ENCODE measurements around the gene RYR3.

RYR3 gene
- 0 to 0.06 reads per million in 2 experiments for total RNA-seq

GRCh38 chr15:33310481-33311311 is at the start of gene RYR3:
Gene RYR3, plus strand, starts transcription at chr15:33310967. Its CDS starts 79 bp downstream, at chr15:33311046.
- DNase-seq (ENCODE audit: low read depth) = no peak

GRCh38 chr15:33262306-33262705 is 48.5 kb upstream of the RYR3 start:
- DNase-seq (ENCODE audit: low read depth) = no peak

GRCh38 chr15:33277689-33278088 is 33.1 kb upstream of the RYR3 start:
- DNase-seq (ENCODE audit: low read depth) = no peak

GRCh38 chr15:33278816-33279612 is 31.8 kb upstream of the RYR3 start:
- DNase-seq (ENCODE audit: low read depth) = no peak

- no peak for DNase-seq (ENCODE audit: low read depth)
Observed at GRCh38 chr15:33279613-33280205, 31.1 kb upstream of the RYR3 start.

- DNase-seq (ENCODE audit: low read depth) = no peak
Observed at GRCh38 chr15:33282226-33283020, 28.3 kb upstream of the RYR3 start.

- no peak for DNase-seq (ENCODE audit: low read depth)
Observed at GRCh38 chr15:33283576-33283975, 27.2 kb upstream of the RYR3 start.

- DNase-seq (ENCODE audit: low read depth) = no peak
Observed at GRCh38 chr15:33284336-33284735, 26.4 kb upstream of the RYR3 start.

- DNase-seq (ENCODE audit: low read depth) = no peak
Observed at GRCh38 chr15:33292717-33293307, 18.0 kb upstream of the RYR3 start.

- DNase-seq (ENCODE audit: low read depth) = no peak
Observed at GRCh38 chr15:33293713-33294334, 16.9 kb upstream of the RYR3 start.

GRCh38 chr15:33296050-33296449 is 14.7 kb upstream of the RYR3 start:
- no peak for DNase-seq (ENCODE audit: low read depth)

- DNase-seq (ENCODE audit: low read depth) = no peak
Observed at GRCh38 chr15:33296856-33297255, 13.9 kb upstream of the RYR3 start.

GRCh38 chr15:33298631-33299030 is 12.1 kb upstream of the RYR3 start:
- no peak for DNase-seq (ENCODE audit: low read depth)

GRCh38 chr15:33304924-33305323 is 5.8 kb upstream of the RYR3 start:
- DNase-seq (ENCODE audit: low read depth) = no peak

GRCh38 chr15:33309602-33310276 is 1.0 kb upstream of the RYR3 start:
- no peak for DNase-seq (ENCODE audit: low read depth)

- DNase-seq (ENCODE audit: low read depth) = no peak
Observed at GRCh38 chr15:33311312-33311971, 675 bp downstream of the RYR3 start.

- DNase-seq (ENCODE audit: low read depth) = no peak
Observed at GRCh38 chr15:33313491-33313890, 2.7 kb downstream of the RYR3 start.

- no peak for DNase-seq (ENCODE audit: low read depth)
Observed at GRCh38 chr15:33314069-33314468, 3.3 kb downstream of the RYR3 start.

GRCh38 chr15:33315044-33315443 is 4.3 kb downstream of the RYR3 start:
- no peak for DNase-seq (ENCODE audit: low read depth)

GRCh38 chr15:33317896-33318295 is 7.1 kb downstream of the RYR3 start:
- no peak for DNase-seq (ENCODE audit: low read depth)
